H1 (cell line): Measurements from ENCODE around the gene MED1. TPM values are rescaled to one million over a fixed set of nuclear protein-coding genes. Genes with fewer than 3 reads are reported as not detected.

Source experiments
- CTCF ChIA-PET: fragments of 300-600 bp; sonication (Branson Sonifier 250); formaldehyde crosslinking; loops from one replicate; lab custom pipeline; 2021; ENCODE audit not compliant: partially characterized antibody; lab: Charles Lee
- POLR2A ChIA-PET: fragments of 300-600 bp; sonication (Branson Sonifier 250); formaldehyde crosslinking; loops from one replicate; lab custom pipeline; 2021; ENCODE audit warnings: inconsistent platforms; ENCODE audit not compliant: partially characterized antibody; lab: Charles Lee
- DNase-seq, 2 experiments: peaks; one replicate each; pipeline versions ENCODE4 v3.0.0 to v3.0.0-alpha.2; 2010 to 2022; ENCODE audit warnings: low spot score in 2 of 2, low read depth in 1 of 2, mixed read lengths in 1 of 2
- FAIRE-seq: peaks from 2 replicates; lab custom pipeline; 2011; peaks lifted over from hg19 to GRCh38; lab: Jason Lieb, UNC
- H2AFZ ChIP-seq: 2 replicates; pipeline ENCODE4 v1.8.1; 2012; ENCODE audit warnings: low read length, inconsistent platforms
- H2AK5ac ChIP-seq: 2 replicates; pipeline ENCODE4 v1.6.1; 2013; ENCODE audit warnings: low read depth, low read length
- H2BK120ac ChIP-seq: replicated peaks from 2 replicates; pipeline ENCODE3; 2013; ENCODE audit warnings: low read depth, low read length, inconsistent platforms
- H2BK12ac ChIP-seq: 2 replicates; pipeline ENCODE4 v1.6.1; 2013; ENCODE audit warnings: low read depth, low read length
- H2BK15ac ChIP-seq: 2 replicates; pipeline ENCODE4 v1.6.1; 2013; ENCODE audit warnings: low read length
- H2BK20ac ChIP-seq: 2 replicates; pipeline ENCODE4 v1.6.1; 2013; ENCODE audit warnings: low read length
- H2BK5ac ChIP-seq: 2 replicates; pipeline ENCODE4 v1.6.1; 2013; ENCODE audit warnings: low read depth, low read length
- H3K14ac ChIP-seq: 2 replicates; pipeline ENCODE4 v1.6.1; 2013; ENCODE audit warnings: inconsistent platforms; ENCODE audit not compliant: insufficient read length
- H3K18ac ChIP-seq: 2 replicates; pipeline ENCODE4 v1.6.1; 2013; ENCODE audit warnings: low read length; ENCODE audit errors: extremely low read depth
- H3K23ac ChIP-seq: 2 replicates; pipeline ENCODE4 v1.6.1; 2013; ENCODE audit warnings: inconsistent platforms; ENCODE audit not compliant: insufficient read length
- H3K23me2 ChIP-seq: 2 replicates; pipeline ENCODE4 v1.6.1; 2013; ENCODE audit warnings: low read depth, low read length
- H3K27ac ChIP-seq: 2 replicates; pipeline ENCODE4 v1.6.1; 2011; ENCODE audit warnings: low read depth, low read length, inconsistent platforms
- H3K27me3 ChIP-seq, 4 experiments: replicated peaks in 1 of 4; 1 replicate in 1 of 4; 2 replicates in 3 of 4; pipeline versions ENCODE4 v1.6.1 to v1.8.1; 2011 to 2013; ENCODE audit warnings: low read length in 3 of 4, mild to moderate bottlenecking in 3 of 4, inconsistent platforms in 2 of 4, mixed read lengths in 2 of 4, moderate library complexity in 1 of 4; ENCODE audit not compliant: control insufficient read depth in 3 of 4, insufficient read depth in 3 of 4; ENCODE audit errors: extremely low read depth in 1 of 4
- H3K36me3 ChIP-seq, 4 experiments: 2 replicates each; pipeline versions ENCODE4 v1.6.1 to v1.8.1; 2011 to 2013; ENCODE audit warnings: mild to moderate bottlenecking in 4 of 4, low read length in 3 of 4, moderate library complexity in 2 of 4, control low read depth in 1 of 4, inconsistent platforms in 1 of 4; ENCODE audit not compliant: insufficient read depth in 4 of 4, control insufficient read depth in 2 of 4
- H3K4ac ChIP-seq: replicated peaks from 2 replicates; pipeline ENCODE3; 2013; ENCODE audit warnings: low read length, low read depth, mixed read lengths, inconsistent platforms; ENCODE audit not compliant: insufficient read length
- H3K4me1 ChIP-seq, 4 experiments: replicated peaks in 1 of 4; 1 replicate in 1 of 4; 2 replicates in 3 of 4; pipeline versions ENCODE4 v1.6.1 to v1.8.1; 2011 to 2013; ENCODE audit warnings: low read length in 3 of 4, inconsistent platforms in 2 of 4, mixed read lengths in 1 of 4; ENCODE audit not compliant: insufficient read depth in 4 of 4, control insufficient read depth in 3 of 4
- H3K4me2 ChIP-seq, 2 experiments: 2 replicates each; pipeline versions ENCODE4 v1.6.1 to v1.8.1; 2011 to 2013; ENCODE audit warnings: low read depth in 2 of 2, low read length in 2 of 2, control low read depth in 1 of 2, inconsistent platforms in 1 of 2, mild to moderate bottlenecking in 1 of 2; ENCODE audit not compliant: insufficient read depth in 1 of 2
- H3K4me3 ChIP-seq, 4 experiments: fragments of 200-600, 300-600 bp in 1 of 4; sonication (generic), shearing (Covaris generic), sonication (Bioruptor Twin) in 1 of 4; 2 replicates each; pipeline versions ENCODE4 v1.5.1 to v1.8.1; 2011 to 2016; ENCODE audit warnings: low read length in 4 of 4, low read depth in 3 of 4, control low read depth in 2 of 4, inconsistent platforms in 2 of 4, mild to moderate bottlenecking in 2 of 4, mixed read lengths in 1 of 4, moderate library complexity in 1 of 4; ENCODE audit not compliant: insufficient read depth in 2 of 4; ENCODE audit errors: extremely low read depth in 1 of 4
- H3K56ac ChIP-seq: replicated peaks from 2 replicates; pipeline ENCODE3; 2013; ENCODE audit warnings: low read depth, mild to moderate bottlenecking, mixed read lengths, low read length, inconsistent platforms; ENCODE audit not compliant: insufficient read length
- H3K79me1 ChIP-seq: 2 replicates; pipeline ENCODE4 v1.6.1; 2013; ENCODE audit warnings: low read depth, low read length, control low read depth
- H3K79me2 ChIP-seq, 2 experiments: 2 replicates each; pipeline versions ENCODE4 v1.6.1 to v1.8.1; 2012 to 2013; ENCODE audit warnings: low read length in 2 of 2, mild to moderate bottlenecking in 2 of 2, inconsistent platforms in 1 of 2; ENCODE audit not compliant: insufficient read depth in 2 of 2, control insufficient read depth in 1 of 2
- H3K9ac ChIP-seq, 4 experiments: replicated peaks in 1 of 4; 1 replicate in 1 of 4; 2 replicates in 3 of 4; pipeline versions ENCODE4 v1.6.1 to v1.8.1; 2011 to 2013; ENCODE audit warnings: low read depth in 3 of 4, low read length in 3 of 4, control low read depth in 2 of 4, mild to moderate bottlenecking in 2 of 4, moderate library complexity in 2 of 4, inconsistent platforms in 1 of 4; ENCODE audit errors: extremely low read depth in 1 of 4
- H3K9me3 ChIP-seq, 2 experiments: 2 replicates each; pipeline versions ENCODE4 v1.6.1 to v1.8.1; 2012 to 2013; ENCODE audit warnings: mild to moderate bottlenecking in 2 of 2, moderate library complexity in 2 of 2, control low read depth in 1 of 2, inconsistent platforms in 1 of 2, low read depth in 1 of 2, low read length in 1 of 2, mixed read lengths in 1 of 2; ENCODE audit not compliant: insufficient read depth in 2 of 2
- H4K20me1 ChIP-seq, 2 experiments: replicated peaks in 1 of 2; 2 replicates each; pipeline versions ENCODE3 to v1.8.1; 2011 to 2013; ENCODE audit warnings: inconsistent platforms in 2 of 2, low read length in 2 of 2, mild to moderate bottlenecking in 1 of 2; ENCODE audit not compliant: insufficient read depth in 2 of 2, control insufficient read depth in 1 of 2
- H4K5ac ChIP-seq: 2 replicates; pipeline ENCODE4 v1.6.1; 2013; ENCODE audit warnings: low read length, low read depth, mixed read lengths, inconsistent platforms; ENCODE audit not compliant: insufficient read length
- H4K8ac ChIP-seq: 2 replicates; pipeline ENCODE4 v1.8.0; 2013; ENCODE audit warnings: mild to moderate bottlenecking, moderate library complexity, low read length, inconsistent platforms; ENCODE audit not compliant: insufficient read depth; ENCODE audit errors: extremely low read depth
- H4K91ac ChIP-seq: replicated peaks from 2 replicates; pipeline ENCODE3; 2013; ENCODE audit warnings: low read length, mixed read lengths, inconsistent platforms; ENCODE audit not compliant: insufficient read length
- ASH2L ChIP-seq: fragments of 200-600, 300-600 bp; sonication (generic); IDR thresholded peaks from one replicate; pipeline ENCODE4 v1.7.1; 2017; ENCODE audit warnings: low read length
- CHD2 ChIP-seq: IDR thresholded peaks from 2 replicates; pipeline ENCODE4 v1.6.1; 2012; ENCODE audit warnings: low read length, improper control_type of control experiment
- EGR1 ChIP-seq: IDR thresholded peaks from 2 replicates; pipeline ENCODE4 v1.6.1; 2011; ENCODE audit warnings: low read depth, low read length, borderline replicate concordance
- JUN ChIP-seq: IDR thresholded peaks from 2 replicates; pipeline ENCODE4 v1.6.1; 2011; ENCODE audit warnings: low read depth, mild to moderate bottlenecking, improper control_type of control experiment, low read length
- POU5F1 ChIP-seq: IDR thresholded peaks from 2 replicates; pipeline ENCODE4 v1.6.1; 2011; ENCODE audit warnings: low read depth, mild to moderate bottlenecking, low read length, moderate library complexity
- SIN3A ChIP-seq, 2 experiments: IDR thresholded peaks in 1 of 2; conservative IDR thresholded peaks in 1 of 2; 2 replicates each; pipeline ENCODE4 v1.6.1; 2011 to 2012; ENCODE audit warnings: low read length in 2 of 2, improper control_type of control experiment in 1 of 2, low read depth in 1 of 2, mild to moderate bottlenecking in 1 of 2
- SP4 ChIP-seq: IDR thresholded peaks from 2 replicates; pipeline ENCODE4 v1.6.1; 2012; ENCODE audit warnings: low read length, inconsistent platforms
- TAF1 ChIP-seq: IDR thresholded peaks from 2 replicates; pipeline ENCODE4 v1.6.1; 2011; ENCODE audit warnings: mild to moderate bottlenecking, low read depth, low read length
- TBP ChIP-seq: IDR thresholded peaks from 2 replicates; pipeline ENCODE4 v1.6.1; 2011; ENCODE audit warnings: low read depth, low read length, improper control_type of control experiment
- TEAD4 ChIP-seq: IDR thresholded peaks from 2 replicates; pipeline ENCODE4 v1.6.1; 2012; ENCODE audit warnings: low read depth, low read length, inconsistent platforms, mixed read lengths
- YY1 ChIP-seq: IDR thresholded peaks from 2 replicates; pipeline ENCODE4 v1.6.1; 2011; ENCODE audit warnings: low read depth, mild to moderate bottlenecking, low read length
- WGBS, 2 experiments: shearing (Covaris generic) in 1 of 2; methylation state at CpG; one replicate each; pipeline versions ENCODE4 v1.1.6 to v1.1.7; 2013 to 2015; ENCODE audit warnings: low lambda C conversion rate in 2 of 2, mixed read lengths in 2 of 2, inconsistent platforms in 1 of 2, low coverage in 1 of 2, missing lambda C conversion rate in 1 of 2; ENCODE audit not compliant: insufficient replicate concordance in 2 of 2, insufficient coverage in 1 of 2, insufficient read length in 1 of 2; ENCODE audit errors: extremely low coverage in 1 of 2, missing lambda C conversion rate in 1 of 2; 5-methylcytosine and 5-hydroxymethylcytosine counted together
- polyA plus RNA-seq, 7 experiments: library from polyadenylated mRNA; depleted of rRNA in 3 of 7; stranded (reverse) in 5 of 7; unstranded in 2 of 7; fragments of >200 nt in 5 of 7; fragments of 200-250 nt in 2 of 7; gene quantifications; 1 replicate in 5 of 7; 2 replicates in 1 of 7; 4 replicates in 1 of 7; pipeline versions ENCODE4 v1.2.1 to v1.2.3, GENCODE V29; 2011 to 2013; ENCODE audit warnings: missing spikeins in 2 of 7, mixed read lengths in 2 of 7
- total RNA-seq: library from RNA; stranded (reverse); fragmentation: NEBNext Ultra II Directional; extraction: Animal tissue kit (Norgen Biotek cat#: 25700); gene quantifications from 2 replicates; pipeline ENCODE4 v1.2.1, GENCODE V29; 2021
- TF ChIP-seq, protein P1 (sequence below): IDR thresholded peaks from 2 replicates; pipeline ENCODE4 v1.6.1; 2012; ENCODE audit warnings: inconsistent platforms

Gene MED1
- total and polyA plus RNA-seq, 2 of the 8 experiments (the other 6 are each of a cell fraction or from before 2014, with no cell fraction given) = 24.7 to 56.5 TPM

DNA sequence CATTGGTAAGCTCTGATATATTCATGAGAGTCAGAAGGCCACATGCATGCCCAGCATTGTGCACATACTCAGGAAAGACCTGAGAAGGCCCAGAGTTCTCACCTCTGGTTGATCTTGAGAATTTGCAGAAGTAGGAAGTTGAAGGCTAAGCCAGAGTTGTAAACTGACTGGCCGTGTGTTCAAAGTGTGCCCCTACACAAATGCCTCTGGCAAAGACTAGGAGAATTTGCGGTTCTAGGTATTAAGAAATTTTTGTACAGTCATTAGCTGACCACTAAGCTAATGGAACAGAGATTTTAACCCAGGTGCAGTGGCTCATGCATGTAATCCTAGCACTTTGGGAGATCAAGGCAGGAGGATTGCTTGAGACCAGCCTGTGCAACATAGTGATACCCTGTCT is 74.6 kb downstream of the MED1 start:
- Histone ChIP-seq H2AFZ (no peak overlapping the region), H3K4me3 (no peak overlapping the region), H3K36me3 (no peaks in the 10 kb centered on the region), H4K20me1 (peaks cover 0 to 3% of the 10 kb centered on the region in 2 experiments), H3K56ac (no peak overlapping the region), H3K27me3 (no peaks in the 10 kb centered on the region), H3K23ac (no peak overlapping the region), H2BK120ac (no peak overlapping the region), H3K18ac (no peak overlapping the region), H3K79me2 (no peaks in the 10 kb centered on the region), H2AK5ac (no peak overlapping the region), H3K9ac (no peak overlapping the region), H3K4ac (no peak overlapping the region), H2BK15ac (no peak overlapping the region), H3K79me1 (no peaks in the 10 kb centered on the region), H3K23me2 (no peaks in the 10 kb centered on the region), H4K5ac (no peak overlapping the region), H3K27ac (no peak overlapping the region), H2BK5ac (no peak overlapping the region), H3K9me3 (no peaks in the 10 kb centered on the region), H2BK12ac (no peak overlapping the region), H2BK20ac (no peak overlapping the region), H4K91ac (no peak overlapping the region), H3K14ac (no peak overlapping the region), H3K4me2 (no peak overlapping the region), H3K4me1 (no peaks in the 10 kb centered on the region), H4K8ac (no peak overlapping the region)
- ChIA-PET CTCF (interaction anchor here (0.8 to 1.2 kb wide), 3 partner anchors 24 to 116 kb away, joined by 3 to 5 read pairs (median 3); no protein-coding TSS in a partner anchor), POLR2A (interaction anchor here (1.1 kb wide), 1 partner anchor 12 kb away, joined by 5 read pairs; no protein-coding TSS in a partner anchor)
- no peak for DNase-seq
- no peak for FAIRE-seq
- WGBS, 2 experiments = 64% methylated on average over 2 of the region's 2 CpGs; no CpG with 5 or more reads in 1 of the 2 experiments
- TF ChIP-seq TBP (no peak), EGR1 (no peak), ASH2L (no peak), SP4 (no peak), TEAD4 (no peak), YY1 (no peak), JUN (no peak), POU5F1 (no peak), SIN3A (conservative IDR thresholded peaks at IDR 0.05 in 1 of 2, IDR thresholded peaks at IDR 0.05 in 1 of 2; ENCODE audit: low read depth in 1 of 2, low read length in 2 of 2) (no peak), CHD2 (no peak), TAF1 (no peak)
- TF ChIP-seq, protein P1, sequence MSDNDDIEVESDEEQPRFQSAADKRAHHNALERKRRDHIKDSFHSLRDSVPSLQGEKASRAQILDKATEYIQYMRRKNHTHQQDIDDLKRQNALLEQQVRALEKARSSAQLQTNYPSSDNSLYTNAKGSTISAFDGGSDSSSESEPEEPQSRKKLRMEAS = no peak
